Measurements from ENCODE around the gene ELK4. TPM values are rescaled to one million over a fixed set of nuclear protein-coding genes. Genes with fewer than 3 reads are reported as not detected.

The ELK4 gene, protein sequence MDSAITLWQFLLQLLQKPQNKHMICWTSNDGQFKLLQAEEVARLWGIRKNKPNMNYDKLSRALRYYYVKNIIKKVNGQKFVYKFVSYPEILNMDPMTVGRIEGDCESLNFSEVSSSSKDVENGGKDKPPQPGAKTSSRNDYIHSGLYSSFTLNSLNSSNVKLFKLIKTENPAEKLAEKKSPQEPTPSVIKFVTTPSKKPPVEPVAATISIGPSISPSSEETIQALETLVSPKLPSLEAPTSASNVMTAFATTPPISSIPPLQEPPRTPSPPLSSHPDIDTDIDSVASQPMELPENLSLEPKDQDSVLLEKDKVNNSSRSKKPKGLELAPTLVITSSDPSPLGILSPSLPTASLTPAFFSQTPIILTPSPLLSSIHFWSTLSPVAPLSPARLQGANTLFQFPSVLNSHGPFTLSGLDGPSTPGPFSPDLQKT
- 9.0 TPM for polyA plus RNA-seq (2012; ENCODE audit: insufficient read depth, insufficient read length, low read depth)

DNA sequence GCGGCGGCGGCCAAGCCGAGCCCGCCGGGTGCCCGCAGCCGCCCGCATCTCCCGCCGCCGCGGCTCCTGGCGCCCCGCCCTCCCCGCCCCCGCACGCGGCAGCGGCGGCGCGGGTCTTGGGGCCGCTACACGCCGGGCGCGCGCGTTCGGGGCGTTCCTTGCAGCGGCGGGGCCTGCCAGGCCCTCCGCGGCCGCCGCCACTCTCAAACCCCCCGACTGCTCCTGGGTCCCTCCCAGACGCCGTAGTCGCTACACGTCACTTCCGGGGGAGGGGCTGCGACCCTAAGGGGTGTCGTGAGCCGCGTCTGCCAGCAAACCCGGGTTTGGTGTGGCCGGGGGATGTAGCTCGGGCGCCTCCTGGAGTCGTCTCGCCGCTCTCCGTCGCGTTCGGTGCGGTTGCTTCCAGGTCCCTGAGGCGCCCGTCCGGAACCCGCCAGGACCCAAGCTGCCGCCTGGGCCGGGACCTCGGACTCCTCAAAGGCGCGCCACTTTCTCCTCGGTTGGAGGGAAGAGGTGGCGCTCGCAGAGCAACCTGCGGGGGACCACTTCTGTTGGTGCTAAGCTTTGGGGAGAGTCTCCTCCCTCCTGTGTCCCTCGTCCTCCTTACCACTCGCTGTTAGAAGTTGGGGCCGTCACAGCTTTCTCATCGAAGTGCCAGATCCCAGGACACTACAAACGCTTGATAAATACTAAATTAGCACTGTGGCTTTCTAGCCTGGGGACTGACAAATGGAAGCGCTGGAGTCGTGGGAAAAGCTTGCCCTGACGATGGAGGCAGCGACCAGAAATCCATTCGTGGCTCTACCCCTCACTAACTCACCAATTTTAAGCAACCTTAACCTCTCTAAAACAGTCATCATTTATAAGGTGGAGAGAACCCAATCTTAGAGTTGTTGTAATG is at the start of gene ELK4:
TSS of gene ELK4 (minus strand) at position 244 of the 901 bp plus-strand sequence. CDS start 8,129 bp downstream, outside the sequence.
- TF ChIP-seq, protein P1, sequence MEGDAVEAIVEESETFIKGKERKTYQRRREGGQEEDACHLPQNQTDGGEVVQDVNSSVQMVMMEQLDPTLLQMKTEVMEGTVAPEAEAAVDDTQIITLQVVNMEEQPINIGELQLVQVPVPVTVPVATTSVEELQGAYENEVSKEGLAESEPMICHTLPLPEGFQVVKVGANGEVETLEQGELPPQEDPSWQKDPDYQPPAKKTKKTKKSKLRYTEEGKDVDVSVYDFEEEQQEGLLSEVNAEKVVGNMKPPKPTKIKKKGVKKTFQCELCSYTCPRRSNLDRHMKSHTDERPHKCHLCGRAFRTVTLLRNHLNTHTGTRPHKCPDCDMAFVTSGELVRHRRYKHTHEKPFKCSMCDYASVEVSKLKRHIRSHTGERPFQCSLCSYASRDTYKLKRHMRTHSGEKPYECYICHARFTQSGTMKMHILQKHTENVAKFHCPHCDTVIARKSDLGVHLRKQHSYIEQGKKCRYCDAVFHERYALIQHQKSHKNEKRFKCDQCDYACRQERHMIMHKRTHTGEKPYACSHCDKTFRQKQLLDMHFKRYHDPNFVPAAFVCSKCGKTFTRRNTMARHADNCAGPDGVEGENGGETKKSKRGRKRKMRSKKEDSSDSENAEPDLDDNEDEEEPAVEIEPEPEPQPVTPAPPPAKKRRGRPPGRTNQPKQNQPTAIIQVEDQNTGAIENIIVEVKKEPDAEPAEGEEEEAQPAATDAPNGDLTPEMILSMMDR (IDR thresholded peaks at IDR 0.05; ENCODE audit: low read depth, low read length) = peak; percentile 64
- Histone ChIP-seq H3K4me1 (no peaks in the 10 kb centered on the region; the same call in 1 of the 2 replicates), H3K36me3 (no peaks in the 10 kb centered on the region), H3K9me3 (no peaks in the 10 kb centered on the region), H3K27me3 (peaks cover 3% of the 10 kb centered on the region; the same call in 1 of the 2 replicates), H3K4me3 (ENCODE audit: low read depth, low read length) (peak within 1 kb of the TSS; percentile 78)
- peak; percentile 99 for DNase-seq

DNA sequence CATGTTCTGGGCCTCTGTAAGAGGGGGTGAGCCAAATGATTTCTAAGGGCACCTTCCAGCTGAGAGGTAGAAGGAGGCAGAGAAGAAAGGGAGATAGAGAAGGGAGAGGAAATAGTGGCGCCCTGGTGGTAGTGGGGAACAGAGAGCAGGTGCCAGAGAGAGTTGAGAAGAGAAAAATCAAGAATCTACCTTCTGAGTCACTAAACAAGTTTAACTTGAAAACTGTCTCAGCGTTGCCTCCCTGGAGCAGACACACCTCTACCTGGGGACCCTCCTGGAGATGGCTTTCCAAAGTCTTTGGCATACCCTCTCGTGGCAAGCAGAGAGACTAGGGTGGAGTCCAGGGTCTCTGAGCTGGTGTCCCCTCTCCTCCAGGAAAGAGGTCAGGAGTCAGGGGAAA is 49.6 kb upstream of the ELK4 start:
- H3K27me3 ChIP-seq = peaks cover 7% of the 10 kb centered on the region; the same call in 1 of the 2 replicates
- no peak overlapping the region for H3K4me3 ChIP-seq (ENCODE audit: low read depth, low read length)
- TF ChIP-seq, protein P1 (IDR thresholded peaks at IDR 0.05; ENCODE audit: low read depth, low read length) = no peak

DNA sequence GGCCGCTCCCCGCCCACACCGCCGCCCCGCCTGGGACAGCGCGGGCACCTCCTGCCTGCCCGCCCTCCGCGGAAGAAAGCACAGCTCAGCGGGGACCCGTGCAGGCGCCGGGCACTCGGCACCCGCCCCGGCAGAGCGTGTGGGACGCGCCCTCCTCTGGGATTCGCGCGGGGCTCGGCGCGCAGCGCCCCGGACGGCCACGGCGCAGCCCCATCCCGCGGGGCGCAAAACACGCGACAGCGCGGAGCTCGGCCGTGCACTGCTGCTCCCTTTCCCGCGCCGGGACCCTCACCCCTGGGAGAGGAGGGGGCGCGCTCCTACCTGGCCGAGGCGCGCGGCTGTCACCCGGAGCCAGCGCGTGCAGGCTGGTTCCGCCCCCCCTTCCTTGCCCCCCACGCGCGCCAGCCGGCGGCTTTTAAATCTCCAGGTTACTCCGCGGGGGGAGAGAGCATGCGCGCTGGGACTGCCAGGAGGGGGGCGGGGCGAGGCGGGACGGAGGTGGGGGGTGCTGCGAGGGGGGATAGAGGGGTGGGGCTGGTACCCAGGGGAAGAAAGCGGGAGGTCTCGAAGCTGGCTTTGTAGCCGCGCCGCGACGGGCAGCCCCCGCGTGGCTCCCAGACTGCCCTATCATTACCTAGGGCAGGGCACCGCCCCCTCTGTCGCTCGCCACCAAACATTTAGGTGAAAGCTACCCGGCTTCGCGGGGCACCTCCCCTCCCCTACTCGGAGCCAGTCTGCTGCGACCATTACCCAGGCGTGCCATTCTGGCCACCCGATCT is 48.5 kb upstream of the ELK4 start, which contains the start of gene SLC45A3:
TSS of gene SLC45A3 (minus strand) at position 437 of the 779 bp plus-strand sequence. CDS start 15,853 bp downstream, outside the sequence.
- peak within 1 kb of the TSS; percentile 61 for H3K4me3 ChIP-seq (ENCODE audit: low read depth, low read length)
- no peaks in the 10 kb centered on the region for H3K9me3 ChIP-seq
- DNase-seq = peak; percentile 41
- TF ChIP-seq, protein P1 (IDR thresholded peaks at IDR 0.05; ENCODE audit: low read depth, low read length) = no peak
- no peaks in the 10 kb centered on the region for H3K4me1 ChIP-seq
- H3K36me3 ChIP-seq = no peaks in the 10 kb centered on the region
- peaks cover 7% of the 10 kb centered on the region; the same call in 1 of the 2 replicates for H3K27me3 ChIP-seq

More for the DNA sequence above, 49.6 kb upstream of the ELK4 start:
- no peaks in the 10 kb centered on the region for H3K4me1 ChIP-seq
- no peaks in the 10 kb centered on the region for H3K36me3 ChIP-seq
- no peak for DNase-seq
- H3K9me3 ChIP-seq = no peaks in the 10 kb centered on the region

GRCh38 chr1:205678286-205679111 is 46.7 kb upstream of the ELK4 start:
- Histone ChIP-seq H3K9me3 (no peaks in the 10 kb centered on the region), H3K4me1 (no peaks in the 10 kb centered on the region), H3K36me3 (no peaks in the 10 kb centered on the region), H3K4me3 (ENCODE audit: low read depth, low read length) (no peak overlapping the region), H3K27me3 (peaks cover 7% of the 10 kb centered on the region; the same call in 1 of the 2 replicates)
- TF ChIP-seq, protein P1 (IDR thresholded peaks at IDR 0.05; ENCODE audit: low read depth, low read length) = no peak
- DNase-seq = no peak

DNA sequence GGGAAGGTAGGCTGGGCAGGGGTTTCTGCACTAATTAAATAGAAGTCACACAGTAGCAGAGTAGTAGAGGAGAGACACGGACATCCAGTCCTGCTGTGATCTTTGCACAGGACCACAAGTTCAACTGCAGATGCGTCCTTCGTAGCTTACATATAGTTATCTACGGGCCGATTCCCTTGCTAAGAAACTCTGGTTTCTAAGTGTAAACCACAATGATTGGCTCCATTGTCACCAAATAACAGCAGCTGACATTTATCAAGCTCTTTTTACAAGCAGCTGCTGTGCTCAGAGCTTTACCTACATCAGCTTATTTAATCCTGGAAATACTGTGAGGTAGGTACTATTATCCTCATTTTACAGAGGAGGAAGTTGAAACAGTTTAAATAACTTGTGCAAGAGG is 45.4 kb upstream of the ELK4 start:
- Histone ChIP-seq H3K4me1 (no peaks in the 10 kb centered on the region), H3K4me3 (ENCODE audit: low read depth, low read length) (no peak overlapping the region), H3K9me3 (no peaks in the 10 kb centered on the region), H3K27me3 (peaks cover 7% of the 10 kb centered on the region; the same call in 1 of the 2 replicates), H3K36me3 (no peaks in the 10 kb centered on the region)
- no peak for DNase-seq
- TF ChIP-seq, protein P1 (IDR thresholded peaks at IDR 0.05; ENCODE audit: low read depth, low read length) = no peak
